K562 (cell line): ENCODE data around the gene ATF4. TPM values are rescaled to one million over a fixed set of nuclear protein-coding genes. Genes with fewer than 3 reads are reported as not detected.
A peak's percentile ranks its signal among the peaks of the same experiment; 100 is the strongest.

Experiments used
- DPF2 ChIP-seq: fragments of 450-650 bp; IDR thresholded peaks from 2 replicates; pipeline ENCODE4 v1.6.1; 2016
- FOSL1 ChIP-seq: fragments of 200-800 bp; sonication (Bioruptor generic); conservative IDR thresholded peaks from 2 replicates; pipeline ENCODE4 v1.6.1; 2016; ENCODE audit warnings: missing genetic modification characterization, missing compliant biosample characterization
- FOXA3 ChIP-seq, 2 experiments: fragments of 450-650 bp in 1 of 2; sonication (generic) in 1 of 2; formaldehyde crosslinking; IDR thresholded peaks in 1 of 2; conservative IDR thresholded peaks in 1 of 2; 2 replicates each; pipeline versions ENCODE4 v1.4.0 to v1.8.0; 2020 to 2022; ENCODE audit warnings: mild to moderate bottlenecking in 2 of 2, missing genetic modification reagents in 1 of 2
- GABPA ChIP-seq: fragments of 200-800 bp; sonication (Bioruptor generic); conservative IDR thresholded peaks from 2 replicates; pipeline ENCODE4 v1.6.1; 2016; ENCODE audit warnings: low read depth, missing genetic modification characterization, missing compliant biosample characterization
- NFRKB ChIP-seq: fragments of 450-650 bp; IDR thresholded peaks from 2 replicates; pipeline ENCODE4 v1.6.1; 2016; ENCODE audit warnings: low read depth
- SMARCB1 ChIP-seq: IDR thresholded peaks from 2 replicates; pipeline ENCODE4 v1.6.1; 2011; ENCODE audit warnings: improper control_type of control experiment, low read depth; ENCODE audit not compliant: insufficient read length
- TEAD4 ChIP-seq, 2 experiments: sonication (generic) in 1 of 2; formaldehyde crosslinking in 1 of 2; IDR thresholded peaks; 2 replicates each; pipeline versions ENCODE4 v1.6.1 to v1.8.0; 2012 to 2022; ENCODE audit warnings: borderline replicate concordance in 1 of 2, inconsistent platforms in 1 of 2, low read length in 1 of 2, mild to moderate bottlenecking in 1 of 2, missing genetic modification reagents in 1 of 2
- TGIF2 ChIP-seq: sonication (generic); formaldehyde crosslinking; IDR thresholded peaks from 2 replicates; pipeline ENCODE4 v1.8.1; 2022; ENCODE audit warnings: mild to moderate bottlenecking, missing genetic modification reagents, moderate library complexity
- TRIM28 ChIP-seq: fragments of 450-650 bp; IDR thresholded peaks from 2 replicates; pipeline ENCODE4 v1.6.1; 2017
- ZBTB8A ChIP-seq: fragments of 450-650 bp; IDR thresholded peaks from 2 replicates; pipeline ENCODE4 v1.6.1; 2018; ENCODE audit warnings: mild to moderate bottlenecking, moderate library complexity; ENCODE audit not compliant: partially characterized antibody
- ZEB2 ChIP-seq: fragments of 450-650 bp; IDR thresholded peaks from 2 replicates; pipeline ENCODE4 v1.6.1; 2016
- ZNF134 ChIP-seq: fragments of 250-450 bp; sonication (Bioruptor Pico); conservative IDR thresholded peaks from 2 replicates; pipeline ENCODE4 v1.4.0; 2020
- ZNF146 ChIP-seq: IDR thresholded peaks from one replicate; pipeline ENCODE4 v1.6.1; 2018; ENCODE audit warnings: missing compliant biosample characterization; ENCODE audit not compliant: unreplicated experiment
- polyA plus RNA-seq, 8 experiments: library from polyadenylated mRNA; depleted of rRNA in 4 of 8; stranded (reverse) in 5 of 8; unstranded in 3 of 8; fragments of >200 nt; fragmentation: Nextera tagmentation in 2 of 8; fragmentation: Illumina TruSeq in 1 of 8; extraction: Ambion mirVana in 2 of 8; extraction: Trizol in 1 of 8; gene quantifications; 2 replicates each; pipeline versions ENCODE4 v1.2.1 to v1.2.3, GENCODE V29; 2011 to 2014; ENCODE audit warnings: inconsistent platforms in 1 of 8, missing spikeins in 1 of 8
- total RNA-seq, 7 experiments: library from RNA; depleted of rRNA in 6 of 7; stranded (reverse); fragments of >200 nt in 6 of 7; fragmentation: Illumina TruSeq in 2 of 7; extraction: Trizol in 2 of 7; gene quantifications; 2 replicates each; pipeline versions ENCODE4 v1.2.1 to v1.2.3, GENCODE V29; 2011 to 2021; ENCODE audit warnings: low replicate concordance in 1 of 7
- TF ChIP-seq, protein P1 (sequence below): fragments of 250-450 bp; sonication (Bioruptor Pico); IDR thresholded peaks from 2 replicates; pipeline ENCODE4 v1.8.0; 2022; ENCODE audit warnings: moderate library complexity, mild to moderate bottlenecking, inconsistent platforms
- TF ChIP-seq, protein P2 (sequence below), 3 experiments: fragments of 200-800 bp in 1 of 3; fragments of 250-450 bp in 1 of 3; fragments of 450-650 bp in 1 of 3; sonication (Bioruptor Pico) in 1 of 3; sonication (Bioruptor generic) in 1 of 3; formaldehyde crosslinking in 1 of 3; IDR thresholded peaks; 2 replicates each; pipeline versions ENCODE4 v1.6.1 to v1.8.0; 2016 to 2022; ENCODE audit warnings: mild to moderate bottlenecking in 2 of 3, missing genetic modification characterization in 2 of 3, missing compliant biosample characterization in 1 of 3, moderate library complexity in 1 of 3
- TF ChIP-seq, protein P3 (sequence below): fragments of 250-450 bp; sonication (Bioruptor Pico); IDR thresholded peaks from 2 replicates; pipeline ENCODE4 v1.4.0; 2020; ENCODE audit warnings: mild to moderate bottlenecking, moderate library complexity, borderline replicate concordance
- TF ChIP-seq, protein P4 (sequence below): fragments of 250-450 bp; sonication (Bioruptor Pico); IDR thresholded peaks from 2 replicates; pipeline ENCODE4 v1.5.0; 2020; ENCODE audit warnings: mild to moderate bottlenecking

ATF4 gene
- total and polyA plus RNA-seq, 9 of the 15 experiments (the other 6 are each of a cell fraction or from before 2014, with no cell fraction given) = 93.1 to 723 (median 355) TPM

DNA sequence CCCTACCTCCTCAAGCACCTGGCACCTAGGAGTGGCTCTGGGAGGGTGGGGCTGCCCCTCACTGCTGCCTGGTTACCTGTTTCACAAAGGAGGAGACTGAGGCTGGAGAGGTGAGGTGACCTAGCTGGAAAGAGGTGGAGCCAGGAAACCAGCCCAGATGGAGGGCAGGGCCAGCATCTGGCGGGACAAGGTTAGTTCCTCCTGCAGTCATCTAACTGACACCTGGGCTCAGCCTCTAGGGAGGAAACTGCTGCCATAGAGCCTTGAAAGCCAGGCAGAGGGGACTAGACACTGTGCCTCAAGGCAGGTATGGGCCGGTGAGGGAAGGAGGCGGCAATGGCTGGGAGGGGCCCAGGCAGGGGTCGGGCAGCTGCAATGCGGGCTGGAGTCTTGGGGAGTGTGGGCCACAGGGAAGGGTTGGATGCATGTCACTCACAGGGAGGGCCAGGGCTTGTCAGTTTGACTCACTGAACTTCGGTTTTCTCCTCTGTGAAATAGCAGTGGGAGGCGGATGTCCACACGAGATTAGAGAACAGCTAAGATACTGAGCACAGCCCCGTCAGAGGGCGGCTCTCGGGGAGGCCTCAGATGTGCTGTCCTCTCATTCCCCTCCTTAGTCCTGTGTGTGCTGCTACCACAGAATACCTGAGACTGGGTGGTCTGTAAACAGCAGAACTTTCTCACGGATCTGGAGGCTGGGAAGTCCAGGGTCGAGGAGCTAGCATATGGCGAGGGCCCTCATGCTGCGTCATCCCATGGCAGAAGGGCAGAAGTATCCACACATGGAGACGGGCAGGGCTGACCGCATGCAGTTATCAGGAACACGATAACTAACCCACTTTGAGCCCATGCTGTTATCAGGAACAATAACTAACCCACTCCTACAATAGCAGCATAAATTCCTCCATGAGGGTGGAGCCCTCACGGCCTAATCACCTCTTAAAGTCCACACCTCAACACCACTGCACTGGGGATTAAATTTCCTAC, 47.5 kb upstream of the ATF4 start (continued):
- TF ChIP-seq NFRKB (peak; percentile 25; the same call in 1 of the 2 replicates), FOSL1 (tag) (peak; percentile 79), TEAD4 (IDR thresholded peaks at IDR 0.05; ENCODE audit: low read length) (peak; percentile 56), TEAD4 (CRISPR knock-in tag; IDR thresholded peaks at IDR 0.05; ENCODE audit: borderline replicate concordance) (no peak), TGIF2 (CRISPR knock-in tag) (no peak), FOXA3 (CRISPR knock-in tag; conservative IDR thresholded peaks at IDR 0.05 in 1 of 2, IDR thresholded peaks at IDR 0.05 in 1 of 2) (peak in 1 of 2 experiments; percentile 64; a peak in 2 of 4 replicates), DPF2 (peak; percentile 90), ZEB2 (peak; percentile 58; the same call in 1 of the 2 replicates), TRIM28 (no peak), SMARCB1 (no peak), ZNF134 (CRISPR knock-in tag) (no peak), ZBTB8A (no peak), ZNF146 (CRISPR knock-in tag) (no peak), GABPA (tag) (no peak)
- TF ChIP-seq, protein P1, sequence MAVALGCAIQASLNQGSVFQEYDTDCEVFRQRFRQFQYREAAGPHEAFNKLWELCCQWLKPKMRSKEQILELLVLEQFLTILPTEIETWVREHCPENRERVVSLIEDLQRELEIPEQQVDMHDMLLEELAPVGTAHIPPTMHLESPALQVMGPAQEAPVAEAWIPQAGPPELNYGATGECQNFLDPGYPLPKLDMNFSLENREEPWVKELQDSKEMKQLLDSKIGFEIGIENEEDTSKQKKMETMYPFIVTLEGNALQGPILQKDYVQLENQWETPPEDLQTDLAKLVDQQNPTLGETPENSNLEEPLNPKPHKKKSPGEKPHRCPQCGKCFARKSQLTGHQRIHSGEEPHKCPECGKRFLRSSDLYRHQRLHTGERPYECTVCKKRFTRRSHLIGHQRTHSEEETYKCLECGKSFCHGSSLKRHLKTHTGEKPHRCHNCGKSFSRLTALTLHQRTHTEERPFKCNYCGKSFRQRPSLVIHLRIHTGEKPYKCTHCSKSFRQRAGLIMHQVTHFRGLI (CRISPR knock-in tag) = no peak
- TF ChIP-seq, protein P2, sequence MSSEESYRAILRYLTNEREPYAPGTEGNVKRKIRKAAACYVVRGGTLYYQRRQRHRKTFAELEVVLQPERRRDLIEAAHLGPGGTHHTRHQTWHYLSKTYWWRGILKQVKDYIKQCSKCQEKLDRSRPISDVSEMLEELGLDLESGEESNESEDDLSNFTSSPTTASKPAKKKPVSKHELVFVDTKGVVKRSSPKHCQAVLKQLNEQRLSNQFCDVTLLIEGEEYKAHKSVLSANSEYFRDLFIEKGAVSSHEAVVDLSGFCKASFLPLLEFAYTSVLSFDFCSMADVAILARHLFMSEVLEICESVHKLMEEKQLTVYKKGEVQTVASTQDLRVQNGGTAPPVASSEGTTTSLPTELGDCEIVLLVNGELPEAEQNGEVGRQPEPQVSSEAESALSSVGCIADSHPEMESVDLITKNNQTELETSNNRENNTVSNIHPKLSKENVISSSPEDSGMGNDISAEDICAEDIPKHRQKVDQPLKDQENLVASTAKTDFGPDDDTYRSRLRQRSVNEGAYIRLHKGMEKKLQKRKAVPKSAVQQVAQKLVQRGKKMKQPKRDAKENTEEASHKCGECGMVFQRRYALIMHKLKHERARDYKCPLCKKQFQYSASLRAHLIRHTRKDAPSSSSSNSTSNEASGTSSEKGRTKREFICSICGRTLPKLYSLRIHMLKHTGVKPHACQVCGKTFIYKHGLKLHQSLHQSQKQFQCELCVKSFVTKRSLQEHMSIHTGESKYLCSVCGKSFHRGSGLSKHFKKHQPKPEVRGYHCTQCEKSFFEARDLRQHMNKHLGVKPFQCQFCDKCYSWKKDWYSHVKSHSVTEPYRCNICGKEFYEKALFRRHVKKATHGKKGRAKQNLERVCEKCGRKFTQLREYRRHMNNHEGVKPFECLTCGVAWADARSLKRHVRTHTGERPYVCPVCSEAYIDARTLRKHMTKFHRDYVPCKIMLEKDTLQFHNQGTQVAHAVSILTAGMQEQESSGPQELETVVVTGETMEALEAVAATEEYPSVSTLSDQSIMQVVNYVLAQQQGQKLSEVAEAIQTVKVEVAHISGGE (CRISPR knock-in tag; IDR thresholded peaks at IDR 0.05) = peak in 1 of 3 experiments; percentile 44; a peak in 1 of 6 replicates
- TF ChIP-seq, protein P3, sequence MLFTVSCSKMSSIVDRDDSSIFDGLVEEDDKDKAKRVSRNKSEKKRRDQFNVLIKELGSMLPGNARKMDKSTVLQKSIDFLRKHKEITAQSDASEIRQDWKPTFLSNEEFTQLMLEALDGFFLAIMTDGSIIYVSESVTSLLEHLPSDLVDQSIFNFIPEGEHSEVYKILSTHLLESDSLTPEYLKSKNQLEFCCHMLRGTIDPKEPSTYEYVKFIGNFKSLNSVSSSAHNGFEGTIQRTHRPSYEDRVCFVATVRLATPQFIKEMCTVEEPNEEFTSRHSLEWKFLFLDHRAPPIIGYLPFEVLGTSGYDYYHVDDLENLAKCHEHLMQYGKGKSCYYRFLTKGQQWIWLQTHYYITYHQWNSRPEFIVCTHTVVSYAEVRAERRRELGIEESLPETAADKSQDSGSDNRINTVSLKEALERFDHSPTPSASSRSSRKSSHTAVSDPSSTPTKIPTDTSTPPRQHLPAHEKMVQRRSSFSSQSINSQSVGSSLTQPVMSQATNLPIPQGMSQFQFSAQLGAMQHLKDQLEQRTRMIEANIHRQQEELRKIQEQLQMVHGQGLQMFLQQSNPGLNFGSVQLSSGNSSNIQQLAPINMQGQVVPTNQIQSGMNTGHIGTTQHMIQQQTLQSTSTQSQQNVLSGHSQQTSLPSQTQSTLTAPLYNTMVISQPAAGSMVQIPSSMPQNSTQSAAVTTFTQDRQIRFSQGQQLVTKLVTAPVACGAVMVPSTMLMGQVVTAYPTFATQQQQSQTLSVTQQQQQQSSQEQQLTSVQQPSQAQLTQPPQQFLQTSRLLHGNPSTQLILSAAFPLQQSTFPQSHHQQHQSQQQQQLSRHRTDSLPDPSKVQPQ (CRISPR knock-in tag) = no peak
- TF ChIP-seq, protein P4, sequence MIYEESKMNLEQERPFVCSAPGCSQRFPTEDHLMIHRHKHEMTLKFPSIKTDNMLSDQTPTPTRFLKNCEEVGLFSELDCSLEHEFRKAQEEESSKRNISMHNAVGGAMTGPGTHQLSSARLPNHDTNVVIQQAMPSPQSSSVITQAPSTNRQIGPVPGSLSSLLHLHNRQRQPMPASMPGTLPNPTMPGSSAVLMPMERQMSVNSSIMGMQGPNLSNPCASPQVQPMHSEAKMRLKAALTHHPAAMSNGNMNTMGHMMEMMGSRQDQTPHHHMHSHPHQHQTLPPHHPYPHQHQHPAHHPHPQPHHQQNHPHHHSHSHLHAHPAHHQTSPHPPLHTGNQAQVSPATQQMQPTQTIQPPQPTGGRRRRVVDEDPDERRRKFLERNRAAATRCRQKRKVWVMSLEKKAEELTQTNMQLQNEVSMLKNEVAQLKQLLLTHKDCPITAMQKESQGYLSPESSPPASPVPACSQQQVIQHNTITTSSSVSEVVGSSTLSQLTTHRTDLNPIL (CRISPR knock-in tag) = no peak
